ENCODE results near the gene PRR33.

Gene PRR33

DNA sequence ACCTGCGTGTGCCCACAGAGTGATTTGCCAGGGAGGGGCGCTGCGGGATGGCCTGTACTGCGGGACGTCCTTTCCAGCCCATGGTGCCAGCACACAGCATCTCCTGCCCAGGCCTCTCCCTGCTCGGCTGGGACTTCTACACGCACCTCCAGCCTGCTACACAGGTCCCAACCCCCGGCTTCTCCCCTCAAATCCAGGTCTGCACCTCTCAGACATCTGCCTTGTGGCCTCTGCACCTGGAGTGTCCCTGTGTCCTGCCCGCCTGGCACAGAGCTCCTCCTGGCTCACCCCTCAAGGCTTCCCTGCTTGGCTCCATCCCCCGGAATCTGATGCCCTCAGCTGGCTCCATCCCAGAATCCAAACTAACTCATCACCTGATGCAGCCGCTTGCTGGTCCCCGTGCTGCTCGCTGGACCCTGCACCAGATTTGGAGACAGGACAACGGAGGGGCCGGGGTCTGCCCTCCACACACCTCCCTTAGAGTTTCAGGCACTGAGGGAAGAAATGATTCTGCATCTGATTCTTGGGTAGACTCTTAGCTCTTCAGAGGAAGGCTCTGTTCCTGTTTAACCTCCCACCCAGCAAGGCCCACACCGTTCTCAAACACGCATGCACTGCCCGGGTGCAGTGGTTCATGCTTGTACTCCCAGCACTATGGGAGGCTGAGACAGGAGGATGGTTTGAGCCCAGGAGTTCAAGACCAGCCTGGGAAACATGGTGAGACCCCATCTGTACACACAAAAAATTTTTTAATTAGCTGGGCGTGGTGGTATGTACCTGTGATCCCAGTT, 42.9 kb downstream of the PRR33 start:
- DNase-seq (ENCODE audit: low read depth, low spot score), result no peak

DNA sequence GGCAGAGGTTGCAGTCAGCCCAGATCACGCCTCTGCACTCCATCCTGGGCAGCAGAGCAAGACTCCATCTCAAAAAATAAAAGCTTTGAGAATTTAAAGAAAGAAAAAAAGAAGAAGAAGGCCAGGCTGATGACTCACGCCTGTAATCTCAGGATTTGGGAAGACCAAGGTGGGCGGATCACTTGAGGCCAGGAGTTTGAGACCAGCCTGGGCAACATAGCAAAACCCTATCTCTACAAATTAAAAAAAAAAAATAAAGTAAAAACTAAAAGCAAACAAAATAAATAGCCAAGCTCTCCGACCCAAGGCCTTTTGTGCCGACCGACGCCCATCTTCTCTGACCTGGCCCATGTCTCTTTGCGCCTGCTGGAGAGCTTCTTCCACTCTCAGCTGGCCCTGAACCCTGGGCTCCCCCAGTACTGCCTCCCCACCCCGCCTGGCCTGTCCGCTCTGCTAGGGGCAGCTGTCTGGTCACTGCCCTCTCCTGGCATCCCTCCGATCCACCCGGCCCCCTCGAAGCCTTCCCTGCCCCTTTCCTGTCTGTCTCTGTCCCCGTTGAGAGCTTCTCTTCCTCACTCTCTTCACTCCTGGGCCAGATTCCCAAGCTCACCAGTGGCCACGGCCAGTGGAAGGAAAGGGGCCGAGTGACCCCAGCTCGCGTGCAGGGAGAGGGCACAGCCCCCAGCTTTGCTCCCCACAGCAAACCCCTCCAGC, 43.6 kb downstream of the PRR33 start:
- DNase-seq (ENCODE audit: low read depth, low spot score), result no peak

DNA sequence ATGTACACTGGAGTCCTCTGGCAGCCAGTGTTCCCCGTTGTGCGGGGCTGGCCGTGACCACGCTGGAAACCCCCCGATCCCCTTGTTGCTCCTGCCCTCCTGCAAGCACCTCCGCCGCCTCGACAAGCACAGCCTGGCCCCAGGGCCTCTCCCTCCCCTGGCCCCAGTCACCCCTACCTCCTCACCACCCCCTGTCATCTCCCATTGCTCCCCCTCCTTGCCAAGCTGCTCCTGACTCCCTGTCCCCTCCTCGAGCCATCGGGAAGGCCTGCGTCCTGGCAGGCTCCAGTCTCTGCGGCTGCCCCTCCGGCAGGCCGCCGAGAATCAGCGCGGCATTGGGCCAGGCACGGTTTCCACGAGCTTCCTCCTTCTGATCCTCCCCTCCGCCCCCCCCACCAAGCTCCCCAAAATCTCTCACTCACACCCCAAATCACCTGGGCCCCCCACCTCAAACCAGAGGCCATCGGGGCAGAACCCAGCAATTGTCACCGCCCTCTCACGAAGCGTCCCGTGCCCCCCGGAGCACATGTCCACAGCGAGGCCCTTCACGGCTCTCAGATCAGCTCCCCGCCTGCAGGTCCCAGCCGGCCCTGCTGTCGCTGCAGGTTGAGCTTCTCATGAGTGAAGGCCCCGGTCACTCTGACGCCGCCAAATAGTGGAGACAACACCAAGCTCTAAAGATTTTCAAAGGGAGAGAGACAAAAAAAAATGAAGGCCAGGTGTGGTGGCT, 44.5 kb downstream of the PRR33 start:
- DNase-seq (ENCODE audit: low read depth, low spot score), result no peak

DNA sequence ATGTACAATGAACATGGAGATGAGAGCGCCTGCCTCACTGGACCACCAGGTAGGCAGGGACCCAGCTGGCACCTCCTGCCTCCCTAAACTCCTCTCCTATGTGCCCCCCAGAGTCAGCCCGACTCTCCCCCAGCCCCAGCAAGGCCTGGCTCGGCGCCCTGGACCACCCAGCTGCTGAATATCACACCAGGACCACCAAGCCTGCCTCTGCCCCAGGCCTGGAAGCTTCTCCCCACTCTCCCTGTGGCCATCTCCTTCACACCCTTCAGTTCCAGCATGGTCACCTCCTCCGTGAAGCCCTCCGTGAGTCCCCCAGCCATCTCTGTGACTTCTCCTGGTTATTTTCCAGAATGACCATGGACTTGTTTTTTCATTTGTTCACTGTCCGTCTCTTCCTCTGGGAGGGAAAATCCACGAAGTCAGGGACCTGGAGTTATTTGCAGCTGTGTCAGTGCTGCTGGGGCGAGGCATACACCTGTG, 45.2 kb downstream of the PRR33 start:
- DNase-seq (ENCODE audit: low read depth, low spot score), result no peak

DNA sequence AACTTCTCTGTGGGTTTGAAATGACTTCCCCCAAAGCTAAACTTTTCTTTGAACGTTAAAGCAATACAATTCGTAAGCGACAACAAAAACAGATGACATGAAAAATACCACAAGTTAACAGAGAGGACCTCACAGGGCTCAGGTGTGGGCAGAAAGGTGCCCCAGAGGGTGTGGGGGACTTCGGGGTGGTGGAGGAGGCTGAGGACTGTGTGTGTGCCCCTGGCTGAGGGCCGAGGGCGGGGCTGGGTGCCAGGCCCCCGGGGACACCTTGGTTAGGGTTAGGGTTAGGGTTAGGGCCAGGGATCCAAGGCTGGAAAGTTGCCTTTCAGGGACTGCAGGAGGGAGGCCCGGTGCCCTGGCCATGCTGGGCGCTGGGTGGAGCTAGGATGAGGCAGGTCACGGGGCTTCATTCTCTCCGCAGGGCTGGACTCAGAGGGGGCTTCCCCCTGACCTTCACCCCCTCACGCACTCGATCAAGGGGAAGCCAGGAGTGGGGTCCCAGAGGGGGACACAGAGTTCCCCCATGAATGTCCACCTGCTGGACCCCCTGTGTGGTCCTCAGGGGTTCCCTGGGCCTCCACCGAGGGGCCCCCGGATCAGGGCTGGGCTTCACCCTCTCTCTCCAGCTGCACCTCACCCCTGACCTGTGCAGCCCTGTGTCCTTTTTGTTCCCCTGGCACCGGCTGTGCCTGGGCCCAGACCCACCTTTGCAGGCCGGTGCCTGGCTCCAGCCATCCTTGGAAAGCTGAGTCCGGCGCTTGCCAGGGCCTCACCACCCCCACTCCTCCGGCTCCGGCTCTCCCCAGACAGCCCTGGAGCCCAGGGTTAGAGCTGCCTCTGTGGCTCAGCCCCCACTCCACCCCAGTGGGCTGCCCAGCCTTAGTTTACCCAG, 45.9 kb downstream of the PRR33 start:
- no peak for DNase-seq (ENCODE audit: low read depth, low spot score)

DNA sequence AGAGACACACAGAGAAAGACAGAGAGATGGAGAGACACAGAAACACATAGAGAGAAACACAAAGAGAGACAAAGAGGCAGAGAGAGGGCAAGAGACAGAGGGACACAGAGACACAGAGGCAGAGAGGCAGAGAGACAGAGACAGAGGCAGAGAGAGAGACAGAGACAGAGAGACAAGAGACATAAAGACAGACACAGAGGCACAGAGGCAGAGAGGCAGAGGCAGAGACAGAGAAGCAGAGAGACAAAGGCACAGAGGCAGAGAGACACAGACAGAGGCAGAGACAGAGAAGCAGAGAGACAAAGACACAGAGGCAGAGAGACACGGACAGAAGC, 46.6 kb downstream of the PRR33 start:
- DNase-seq (ENCODE audit: low read depth, low spot score), result no peak

DNA sequence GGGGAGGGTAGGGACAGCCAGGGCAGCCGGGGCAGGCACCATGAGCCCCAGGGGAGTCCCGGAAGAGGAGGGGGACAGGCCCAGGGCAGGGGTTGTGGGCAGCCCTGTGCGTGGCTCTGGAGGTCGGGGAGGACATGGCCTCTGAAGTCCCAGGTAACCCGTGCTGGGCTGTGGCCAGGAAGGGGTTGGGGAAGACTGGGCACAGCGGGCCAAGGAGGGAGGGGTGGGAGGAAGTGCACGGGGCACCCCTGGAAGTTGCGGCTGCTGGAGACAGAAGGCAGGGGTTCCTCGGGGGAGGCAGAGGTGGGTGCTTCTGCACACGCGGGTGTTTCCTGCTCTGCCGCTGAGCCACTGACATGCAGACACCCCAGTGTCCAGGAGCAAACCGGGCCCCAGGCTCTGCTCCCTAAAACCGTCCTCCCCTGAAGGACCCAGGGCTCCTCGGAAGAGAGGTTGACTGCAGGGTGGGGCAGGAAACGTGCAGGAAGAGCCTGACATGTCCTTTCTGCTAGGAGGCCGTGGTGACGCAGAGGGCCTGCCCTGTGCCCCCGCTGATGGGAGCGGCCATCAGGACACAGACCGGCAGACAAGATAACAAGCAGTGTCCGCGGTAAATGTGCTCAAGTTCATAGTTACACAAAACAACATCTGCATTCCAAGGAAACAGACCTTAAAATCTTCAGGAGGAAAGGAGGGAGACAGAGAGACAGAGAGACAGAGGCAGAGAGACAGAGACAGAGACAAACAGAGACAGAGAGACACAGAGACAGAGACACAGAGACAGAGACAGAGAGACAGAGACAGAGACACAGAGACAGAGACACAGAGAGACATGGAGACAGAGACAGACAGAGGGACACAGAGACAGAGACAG, 47.2 kb downstream of the PRR33 start:
- no peak for DNase-seq (ENCODE audit: low read depth, low spot score)

DNA sequence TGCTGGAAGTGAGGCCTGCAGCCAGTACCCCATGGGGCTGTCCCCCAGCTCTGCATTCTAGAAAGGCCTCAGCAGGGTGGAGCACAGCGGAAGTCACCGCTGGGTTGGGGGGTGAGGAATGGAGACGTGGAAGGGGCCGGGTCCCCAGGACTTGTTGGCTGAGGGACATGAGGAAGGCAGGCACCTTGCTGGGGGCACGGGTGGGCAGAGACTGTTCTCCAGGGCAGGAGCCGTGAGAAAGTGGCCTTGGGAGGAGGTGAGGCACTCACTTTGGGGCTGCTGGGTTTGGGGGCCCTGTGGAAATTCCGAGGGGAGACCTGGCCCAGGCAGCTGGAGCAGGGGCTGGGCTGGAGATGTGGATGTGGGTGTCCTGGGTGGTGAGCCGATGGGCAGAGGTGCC, 47.9 kb downstream of the PRR33 start:
- DNase-seq (ENCODE audit: low read depth, low spot score), result no peak

DNA sequence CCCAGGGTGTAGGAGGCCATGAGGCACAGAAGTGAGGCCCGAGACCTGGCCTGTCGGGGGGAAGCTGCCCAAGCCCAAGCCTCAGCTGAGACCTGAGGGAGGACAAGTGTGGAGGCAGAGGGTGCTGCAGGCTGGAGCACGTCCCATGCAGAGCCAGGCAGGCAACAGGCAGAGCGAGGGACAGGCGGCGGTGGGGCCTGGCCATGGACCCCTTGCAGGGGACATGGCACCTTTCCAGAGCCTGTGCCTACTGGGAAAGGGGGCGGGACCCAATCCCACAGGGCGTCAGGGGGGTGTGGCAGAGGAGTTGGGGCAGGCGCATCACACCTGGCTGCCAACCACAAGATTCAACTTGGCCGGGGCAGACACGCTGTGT, 48.6 kb downstream of the PRR33 start:
- DNase-seq (ENCODE audit: low read depth, low spot score), result no peak

DNA sequence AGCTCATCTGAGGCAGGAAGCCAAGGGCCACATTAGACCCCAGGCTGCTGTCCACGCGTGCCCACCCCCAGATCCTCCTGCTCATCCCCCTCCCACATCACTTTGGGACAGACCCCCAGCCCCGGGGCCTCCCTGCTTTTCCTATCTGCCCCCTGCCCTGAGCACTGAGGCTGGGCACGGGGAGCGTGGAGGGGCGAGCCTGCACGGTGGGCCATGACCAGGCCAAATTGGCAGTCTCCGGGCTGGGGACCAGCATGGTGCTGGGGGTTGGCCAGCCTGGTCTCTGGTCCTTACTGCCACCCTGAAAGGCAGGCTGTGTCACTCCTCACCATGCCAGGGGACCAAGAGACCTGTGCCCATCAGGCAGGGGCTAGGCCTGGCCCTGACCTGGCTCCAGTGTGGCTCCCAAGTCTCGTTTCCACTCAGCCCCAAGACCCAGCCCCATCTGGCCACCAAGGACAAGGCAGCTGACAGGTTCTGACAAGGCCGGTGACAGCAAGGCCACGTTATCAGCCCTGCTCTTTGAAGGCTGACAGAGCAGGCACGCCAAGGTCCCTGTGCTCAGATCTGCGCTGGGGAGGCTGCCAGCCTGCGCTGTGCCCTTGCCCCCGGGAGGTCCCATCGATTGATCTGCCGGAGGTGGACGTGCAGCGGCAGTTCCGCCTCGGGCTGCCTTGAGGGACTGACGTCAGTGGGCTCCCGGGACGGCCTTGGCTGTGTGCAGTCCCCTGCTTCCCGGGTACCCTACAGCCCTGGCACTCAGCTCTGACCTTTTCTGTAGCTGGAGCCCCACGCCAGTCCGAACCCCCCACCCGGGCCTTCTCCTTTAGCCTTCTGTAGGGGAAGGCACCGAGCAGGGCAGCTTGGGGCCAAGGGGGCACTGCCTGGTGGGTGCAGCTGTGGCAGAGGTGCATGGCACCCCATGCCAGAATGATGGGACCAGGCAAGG, 49.3 kb downstream of the PRR33 start:
- DNase-seq (ENCODE audit: low read depth, low spot score), result no peak

DNA sequence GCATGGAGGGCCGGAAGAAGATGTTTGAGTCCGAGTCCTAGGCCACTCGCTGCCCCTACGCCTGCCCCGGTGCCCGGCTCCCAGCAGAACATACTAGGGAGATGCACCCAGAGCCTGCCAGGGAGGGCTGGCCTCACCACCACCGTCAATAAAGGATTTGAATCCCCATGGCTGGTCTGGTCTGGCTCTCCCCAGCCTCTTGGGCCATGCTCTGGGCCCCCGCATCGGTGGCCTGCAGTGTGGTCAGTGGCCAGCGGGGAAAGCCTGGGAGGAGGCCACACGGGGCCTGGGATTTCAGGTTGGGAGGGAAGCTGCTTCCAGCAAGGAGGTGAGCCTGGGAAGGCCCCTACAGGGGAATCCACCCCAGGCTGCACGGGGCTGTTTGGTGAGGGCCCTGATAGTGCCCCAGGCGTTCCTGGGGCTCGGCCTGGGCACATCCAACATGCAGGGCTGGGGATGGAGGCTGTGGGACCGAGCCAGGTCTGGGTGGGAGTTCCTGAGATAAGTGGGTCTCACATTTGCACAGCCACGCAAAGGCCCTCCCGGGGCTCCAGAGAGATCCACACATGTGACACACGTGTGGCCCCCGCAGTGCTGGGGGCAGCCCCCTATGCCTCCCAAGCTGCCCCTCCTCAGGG, 50.1 kb downstream of the PRR33 start:
- DNase-seq (ENCODE audit: low read depth, low spot score), result no peak

DNA sequence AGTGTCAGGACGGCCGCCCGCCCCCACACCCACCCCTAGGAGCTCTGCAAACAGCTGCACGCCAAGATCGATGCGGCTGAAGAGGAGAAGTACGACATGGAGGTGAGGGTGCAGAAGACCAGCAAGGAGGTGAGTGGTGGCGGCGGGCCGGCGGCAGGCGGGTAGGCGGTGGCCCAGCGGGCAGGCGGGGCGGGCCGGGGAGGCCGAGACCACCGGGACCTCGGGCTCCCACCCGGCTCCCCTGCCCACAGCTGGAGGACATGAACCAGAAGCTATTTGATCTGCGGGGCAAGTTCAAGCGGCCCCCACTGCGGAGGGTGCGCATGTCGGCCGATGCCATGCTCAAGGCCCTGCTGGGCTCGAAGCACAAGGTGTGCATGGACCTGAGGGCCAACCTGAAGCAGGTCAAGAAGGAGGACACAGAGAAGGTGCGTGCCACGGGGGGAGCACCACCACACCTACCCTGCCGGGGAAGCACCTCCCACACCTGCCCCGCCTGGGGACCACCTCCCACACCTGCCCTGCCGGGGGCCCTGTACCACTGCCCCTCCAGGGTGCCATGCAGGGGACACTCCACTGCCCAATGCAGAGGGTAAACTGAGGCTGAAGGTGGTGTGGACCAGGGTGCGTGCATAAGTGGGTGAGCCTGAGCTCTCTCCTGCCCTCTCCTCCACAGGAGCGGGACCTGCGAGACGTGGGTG, 50.8 kb downstream of the PRR33 start:
- DNase-seq (ENCODE audit: low read depth, low spot score), result no peak

DNA sequence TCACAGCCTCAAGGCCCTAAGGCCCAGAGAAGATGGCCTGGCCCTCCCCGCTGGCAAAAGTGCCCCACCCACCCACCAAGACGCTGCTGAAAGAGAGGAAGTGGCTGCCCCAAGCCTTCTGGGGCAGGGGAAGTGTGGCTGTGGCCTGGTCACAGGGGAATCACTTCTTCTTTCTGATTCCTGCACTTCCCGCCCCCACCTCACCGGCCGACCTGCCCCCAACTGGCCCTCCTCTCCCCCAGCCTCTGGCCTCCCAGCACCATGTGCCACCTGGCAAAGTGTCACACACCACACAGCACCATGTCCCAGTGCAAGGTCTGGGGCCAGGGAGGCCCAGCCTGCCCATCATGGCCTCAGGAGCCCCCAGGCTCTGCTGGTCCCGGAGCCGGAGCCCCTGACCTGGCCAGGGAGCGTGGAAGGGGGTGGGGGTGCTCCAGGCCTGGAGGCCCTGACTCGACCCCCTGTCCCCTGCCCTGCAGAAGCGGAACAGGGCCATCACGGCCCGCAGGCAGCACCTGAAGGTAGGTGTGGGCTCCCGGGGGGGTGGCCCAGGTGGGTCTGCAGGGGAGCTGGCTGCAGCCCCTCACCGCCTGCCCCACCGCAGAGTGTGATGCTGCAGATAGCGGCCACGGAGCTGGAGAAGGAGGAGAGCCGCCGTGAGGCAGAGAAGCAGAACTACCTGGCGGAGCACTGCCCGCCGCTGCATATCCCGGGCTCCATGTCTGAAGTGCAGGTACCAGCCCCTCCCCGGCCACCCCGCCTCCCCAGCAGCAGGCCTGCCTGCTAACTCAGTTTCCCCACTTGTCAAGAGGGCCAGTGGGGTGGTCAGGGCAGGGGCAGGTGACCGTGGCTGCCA, 51.5 kb downstream of the PRR33 start:
- no peak for DNase-seq (ENCODE audit: low read depth, low spot score)

DNA sequence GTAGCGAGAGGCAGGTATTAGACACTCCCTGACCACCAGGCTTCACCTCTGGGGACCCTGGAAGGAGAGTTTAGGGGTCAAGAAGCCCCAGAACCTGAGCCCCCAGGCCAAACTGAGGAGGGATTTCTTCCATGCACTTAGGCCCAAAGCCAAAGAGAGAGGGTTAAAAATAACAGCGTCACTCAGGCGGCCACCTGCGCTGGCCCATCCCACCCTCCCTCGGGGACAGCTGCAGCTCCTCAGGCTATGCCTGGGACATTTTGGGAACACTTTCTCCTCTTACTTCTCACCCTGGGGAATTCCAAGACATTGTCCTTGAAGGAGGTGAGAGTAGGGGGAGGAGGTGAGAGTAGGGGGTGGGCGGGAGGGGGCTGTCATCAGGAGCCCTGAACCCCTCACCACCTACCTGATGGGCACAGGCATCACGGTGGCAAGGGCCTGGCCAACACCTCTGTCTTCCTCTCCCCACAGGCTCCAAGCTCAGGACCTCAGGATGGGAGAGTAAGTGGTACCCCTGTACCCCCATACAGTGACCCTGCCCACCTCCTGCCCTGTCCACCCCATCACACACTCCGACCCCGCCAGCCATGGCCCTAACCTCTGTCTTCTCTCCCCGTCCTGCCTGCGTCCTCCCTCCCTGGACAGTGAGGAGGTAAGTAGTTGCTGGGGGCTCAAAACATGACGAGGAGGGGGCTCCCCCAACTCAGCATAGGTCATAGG, 52.3 kb downstream of the PRR33 start:
- DNase-seq (ENCODE audit: low read depth, low spot score), result no peak

DNA sequence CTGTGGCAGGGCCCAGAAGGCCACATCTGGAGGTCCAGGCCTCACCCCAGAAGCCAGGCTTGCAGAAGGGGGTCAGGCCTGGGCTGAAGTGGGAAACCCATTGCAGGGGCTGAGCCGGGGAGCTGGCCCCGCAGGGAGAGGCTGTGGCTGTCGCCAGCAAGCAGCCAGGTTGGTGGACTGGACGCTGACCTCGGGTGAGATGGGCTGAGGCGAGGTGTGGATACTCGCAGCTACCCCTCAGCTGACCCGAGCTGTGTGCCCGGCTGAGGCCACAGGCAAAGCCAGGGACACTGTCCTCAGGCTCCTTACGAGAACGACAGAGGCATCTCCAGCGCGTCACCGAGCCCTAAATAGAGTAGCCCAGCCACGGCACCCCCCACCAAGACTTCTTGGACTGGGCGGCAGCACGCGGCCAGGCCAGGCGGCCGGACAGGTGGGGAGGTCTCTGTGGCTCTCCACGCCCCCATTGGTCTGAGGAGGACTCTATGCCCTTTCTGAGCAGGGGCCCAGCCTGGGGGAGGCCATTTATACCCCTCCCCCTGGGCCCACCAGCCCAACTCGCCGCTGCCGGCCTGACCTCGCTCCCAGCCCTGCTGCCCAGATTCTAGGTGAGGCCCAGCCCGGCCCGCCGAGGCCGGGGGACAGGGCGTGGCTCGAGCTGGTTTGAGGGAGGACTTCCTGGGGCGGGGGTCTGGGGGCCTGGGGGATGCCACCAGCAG, 53.1 kb downstream of the PRR33 start, which contains the start of gene TNNI2:
Gene TNNI2, plus strand, starts transcription at position 556 of the 719 bp plus-strand sequence. CDS start 716 bp downstream, outside the sequence.
- no peak for DNase-seq (ENCODE audit: low read depth, low spot score)

All from smooth muscle cell of the brain vasculature (primary cell).